B cell (primary cell): ENCODE data around the gene SPACA4. TPM values are rescaled to one million over a fixed set of nuclear protein-coding genes. Genes with fewer than 3 reads are reported as not detected.

Experiments used
- ATAC-seq: fragments of 200-7000 bp; cut with Tn5 transposase; one replicate; pipeline ENCODE4 v1.10.0; 2021; ENCODE audit warnings: low read depth, mild to moderate bottlenecking, moderate number of reproducible peaks, moderate library complexity
- CTCF ChIA-PET: fragments of 350-600 bp; sonication (Branson Sonifier 250); formaldehyde crosslinking; loops from one replicate; lab custom pipeline; 2021; ENCODE audit warnings: antibody characterized with exemption, inconsistent platforms; lab: Charles Lee
- POLR2A ChIA-PET: fragments of 350-600 bp; sonication (Branson Sonifier 250); formaldehyde crosslinking; loops from one replicate; lab custom pipeline; 2021; ENCODE audit warnings: antibody characterized with exemption; lab: Charles Lee
- DNase-seq: peaks from one replicate; pipeline ENCODE4 v3.0.0; 2013
- H2AFZ ChIP-seq: 2 replicates; pipeline ENCODE4 v1.6.1; 2012; ENCODE audit warnings: mild to moderate bottlenecking, low read depth, low read length; ENCODE audit not compliant: insufficient read depth, poor library complexity, severe bottlenecking
- H3K27ac ChIP-seq, 2 donors: 1 replicate in 1 of 2; 2 replicates in 1 of 2; pipeline ENCODE4 v1.5.1; 2012 to 2013; ENCODE audit warnings: low read length in 2 of 2, mild to moderate bottlenecking in 2 of 2, moderate library complexity in 1 of 2
- H3K27me3 ChIP-seq, 4 experiments: fragments of 200-600 bp in 1 of 4; sonication (generic) in 1 of 4; replicated peaks in 1 of 4; 1 replicate in 2 of 4; 2 replicates in 2 of 4; pipeline versions ENCODE4 v1.6.1 to v1.7.0; 2013 to 2016; ENCODE audit warnings: low read length in 3 of 4, mild to moderate bottlenecking in 2 of 4, mixed read lengths in 1 of 4, moderate library complexity in 1 of 4; ENCODE audit not compliant: insufficient read depth in 4 of 4, control insufficient read depth in 3 of 4; ENCODE audit errors: control extremely low read depth in 1 of 4
- H3K36me3 ChIP-seq, 2 experiments: replicated peaks in 1 of 2; 1 replicate in 1 of 2; 2 replicates in 1 of 2; pipeline versions ENCODE4 v1.6.1 to v1.7.1; 2013; ENCODE audit warnings: low read length in 1 of 2; ENCODE audit not compliant: insufficient read depth in 2 of 2, control insufficient read depth in 1 of 2; ENCODE audit errors: control extremely low read depth in 1 of 2, extremely low read depth in 1 of 2
- H3K4me1 ChIP-seq, 2 donors: fragments of 200-600 bp in 1 of 2; sonication (generic) in 1 of 2; 1 replicate in 1 of 2; 2 replicates in 1 of 2; pipeline versions ENCODE4 v1.5.1 to v1.6.1; 2013 to 2017; ENCODE audit warnings: low read length in 2 of 2; ENCODE audit not compliant: control insufficient read depth in 2 of 2, insufficient read depth in 2 of 2
- H3K4me2 ChIP-seq: replicated peaks from 2 replicates; pipeline ENCODE3; 2012; ENCODE audit warnings: mild to moderate bottlenecking, low read depth, low read length; ENCODE audit not compliant: poor library complexity, severe bottlenecking
- H3K4me3 ChIP-seq, 5 experiments: fragments of 200-600 bp in 1 of 5; sonication (generic) in 1 of 5; 1 replicate in 3 of 5; 2 replicates in 2 of 5; pipeline versions ENCODE4 v1.5.1 to v1.7.0; 2011 to 2016; ENCODE audit warnings: low read length in 4 of 5, mild to moderate bottlenecking in 4 of 5, low read depth in 2 of 5, control low read depth in 1 of 5, moderate library complexity in 1 of 5; ENCODE audit not compliant: insufficient read depth in 1 of 5; ENCODE audit errors: control extremely low read depth in 1 of 5, extremely low read depth in 1 of 5
- H3K79me2 ChIP-seq: fragments of 200-600 bp; sonication (generic); one replicate; pipeline ENCODE4 v1.6.0; 2016; ENCODE audit warnings: low read length; ENCODE audit not compliant: control insufficient read depth, insufficient read depth
- H3K9ac ChIP-seq: fragments of 200-600 bp; sonication (generic); 2 replicates; pipeline ENCODE4 v1.6.1; 2017; ENCODE audit warnings: mild to moderate bottlenecking, low read length, moderate library complexity
- H3K9me3 ChIP-seq, 3 donors: one replicate each; pipeline versions ENCODE4 v1.6.1 to v1.7.1; 2013; ENCODE audit warnings: low read length in 2 of 3; ENCODE audit not compliant: control insufficient read depth in 2 of 3, insufficient read depth in 1 of 3; ENCODE audit errors: control extremely low read depth in 1 of 3
- H4K20me1 ChIP-seq: 2 replicates; pipeline ENCODE4 v1.6.0; 2012; ENCODE audit warnings: mild to moderate bottlenecking, low read length; ENCODE audit not compliant: insufficient read depth, control insufficient read depth, poor library complexity, severe bottlenecking
- H3K27ac Mint-ChIP-seq: one replicate; pipeline ENCODE4 v1.8.0; 2021; ENCODE audit warnings: mixed read lengths
- H3K27me3 Mint-ChIP-seq: one replicate; pipeline ENCODE4 v1.8.0; 2021; ENCODE audit warnings: mixed read lengths
- H3K4me1 Mint-ChIP-seq: one replicate; pipeline ENCODE4 v1.8.0; 2021; ENCODE audit warnings: mixed read lengths
- H3K4me3 Mint-ChIP-seq: one replicate; pipeline ENCODE4 v1.8.0; 2021; ENCODE audit warnings: mixed read lengths
- H3K9me3 Mint-ChIP-seq: one replicate; pipeline ENCODE4 v1.8.0; 2022; ENCODE audit warnings: mixed read lengths; ENCODE audit not compliant: insufficient read depth
- CTCF ChIP-seq: fragments of 200-600 bp; IDR thresholded peaks from one replicate; pipeline ENCODE4 v1.8.0; 2022; ENCODE audit warnings: antibody characterized with exemption, mild to moderate bottlenecking
- EZH2 ChIP-seq: IDR thresholded peaks from 2 replicates; pipeline ENCODE4 v1.6.1; 2012; ENCODE audit warnings: borderline replicate concordance, low read depth, mild to moderate bottlenecking, moderate library complexity, low read length; ENCODE audit not compliant: insufficient read depth, poor library complexity, severe bottlenecking
- WGBS: methylation state at CpG from one replicate; pipeline ENCODE4 v1.1.5; 2013; ENCODE audit warnings: missing lambda C conversion rate; ENCODE audit not compliant: insufficient coverage; 5-methylcytosine and 5-hydroxymethylcytosine counted together
- intact Hi-C: fragments of 100-400 bp; cut with micrococcal nuclease; formaldehyde crosslinking; loops from one replicate; pipeline ENCODE4 v1.10.0; 2022
- polyA plus RNA-seq: library from polyadenylated mRNA; depleted of rRNA; stranded (reverse); fragments of >200 nt; gene quantifications from 2 replicates; pipeline ENCODE4 v1.2.3, GENCODE V29; 2012
- total RNA-seq, 2 donors: library from RNA; stranded (reverse); fragments of 120-200 nt in 1 of 2; gene quantifications; 1 replicate in 1 of 2; 2 replicates in 1 of 2; pipeline versions ENCODE4 v1.2.3 to v1.2.4, GENCODE V29; 2013 to 2022

The SPACA4 gene
- total and polyA plus RNA-seq, 2 donors (not counting 1 experiment from before 2014, with no cell fraction given): not detected

- no peaks in the 10 kb centered on the region for H3K36me3 ChIP-seq
- DNase-seq (no peak), ATAC-seq (no peak)
- peaks cover 0 to under 1% of the 10 kb centered on the region in 2 donors for H3K4me1 ChIP-seq
- H3K27me3 ChIP-seq: peaks cover 0 to 2% (median 0%) of the 10 kb centered on the region in 4 experiments
- no peaks in the 10 kb centered on the region for H3K79me2 ChIP-seq
- WGBS: 40% methylated on average over 1 of the region's 3 CpGs
- intact Hi-C loops: no loop called here
- H3K4me3 Mint-ChIP-seq: no peak overlapping the region
- no peak overlapping the region for H2AFZ ChIP-seq
- ChIA-PET CTCF (interaction anchor here (2.5 kb wide), 1 partner anchor 10 kb away, joined by 8 read pairs; no protein-coding TSS in a partner anchor), POLR2A (no interaction called here)
- peaks cover under 1% of the 10 kb centered on the region for H3K4me1 Mint-ChIP-seq
- H3K9me3 Mint-ChIP-seq: no peaks in the 10 kb centered on the region
- H3K27ac ChIP-seq: no peak overlapping the region
- no peak overlapping the region for H3K4me2 ChIP-seq
- H3K27ac Mint-ChIP-seq: no peak overlapping the region
- H4K20me1 ChIP-seq: no peaks in the 10 kb centered on the region
- TF ChIP-seq CTCF (no peak), EZH2 (no peak)
- H3K9me3 ChIP-seq: peaks cover 0 to 1% (median 0%) of the 10 kb centered on the region in 3 donors
- H3K27me3 Mint-ChIP-seq: peaks cover 3% of the 10 kb centered on the region
- H3K9ac ChIP-seq: no peak overlapping the region
- no peak overlapping the region for H3K4me3 ChIP-seq
Observed at GRCh38 chr19:48578891-48579290, 27.7 kb upstream of the SPACA4 start.

GRCh38 chr19:48582168-48582567 is 24.4 kb upstream of the SPACA4 start:
- H3K36me3 ChIP-seq: no peaks in the 10 kb centered on the region
- ATAC-seq (no peak), DNase-seq (no peak)
- WGBS: no CpG with 5 or more reads among the region's 2 CpGs
- H4K20me1 ChIP-seq: no peaks in the 10 kb centered on the region
- intact Hi-C loops: no loop called here
- peaks cover 0 to 11% (median 0%) of the 10 kb centered on the region in 3 donors for H3K9me3 ChIP-seq
- ChIA-PET CTCF (interaction anchor here (3.7 kb wide), 1 partner anchor 93 kb away, joined by 65 read pairs; no protein-coding TSS in a partner anchor), POLR2A (no interaction called here)
- H3K27ac Mint-ChIP-seq: no peak overlapping the region
- H3K79me2 ChIP-seq: no peaks in the 10 kb centered on the region
- peaks cover 4% of the 10 kb centered on the region for H3K4me1 Mint-ChIP-seq
- peaks cover 0 to 2% (median 0%) of the 10 kb centered on the region in 4 experiments for H3K27me3 ChIP-seq
- no peaks in the 10 kb centered on the region for H3K9me3 Mint-ChIP-seq
- H3K27ac ChIP-seq: no peak overlapping the region
- no peak overlapping the region for H2AFZ ChIP-seq
- TF ChIP-seq CTCF (no peak), EZH2 (no peak)
- no peak overlapping the region for H3K4me3 ChIP-seq
- peaks cover 0 to 4% of the 10 kb centered on the region in 2 donors for H3K4me1 ChIP-seq
- H3K4me2 ChIP-seq: no peak overlapping the region
- no peak overlapping the region for H3K4me3 Mint-ChIP-seq
- H3K9ac ChIP-seq: no peak overlapping the region
- H3K27me3 Mint-ChIP-seq: peaks cover 11% of the 10 kb centered on the region
